H1 (cell line): ENCODE data around the gene KRTAP10-4. TPM values are rescaled to one million over a fixed set of nuclear protein-coding genes. Genes with fewer than 3 reads are reported as not detected.

ENCODE experiments used
- EGR1 ChIP-seq: IDR thresholded peaks from 2 replicates; pipeline ENCODE4 v1.6.1; 2011; ENCODE audit warnings: low read depth, low read length, borderline replicate concordance
- FOSL1 ChIP-seq: IDR thresholded peaks from 2 replicates; pipeline ENCODE4 v1.6.1; 2011; ENCODE audit warnings: mild to moderate bottlenecking, low read depth, low read length, moderate library complexity; ENCODE audit not compliant: insufficient read depth
- RAD21 ChIP-seq, 2 experiments: IDR thresholded peaks in 1 of 2; conservative IDR thresholded peaks in 1 of 2; 2 replicates each; pipeline ENCODE4 v1.6.1; 2011; ENCODE audit warnings: low read depth in 2 of 2, low read length in 2 of 2, improper control_type of control experiment in 1 of 2, inconsistent platforms in 1 of 2, mild to moderate bottlenecking in 1 of 2, moderate library complexity in 1 of 2
- RNF2 ChIP-seq: fragments of 200-900, 300-1000 bp; sonication (generic); IDR thresholded peaks from 2 replicates; pipeline ENCODE4 v1.7.1; 2016; ENCODE audit warnings: borderline replicate concordance, low read depth, mild to moderate bottlenecking, antibody characterized with exemption, low read length; ENCODE audit not compliant: poor library complexity, severe bottlenecking; ENCODE audit errors: missing control alignments
- SIN3A ChIP-seq, 2 experiments: IDR thresholded peaks in 1 of 2; conservative IDR thresholded peaks in 1 of 2; 2 replicates each; pipeline ENCODE4 v1.6.1; 2011 to 2012; ENCODE audit warnings: low read length in 2 of 2, improper control_type of control experiment in 1 of 2, low read depth in 1 of 2, mild to moderate bottlenecking in 1 of 2
- SP4 ChIP-seq: IDR thresholded peaks from 2 replicates; pipeline ENCODE4 v1.6.1; 2012; ENCODE audit warnings: low read length, inconsistent platforms
- polyA plus RNA-seq, 7 experiments: library from polyadenylated mRNA; depleted of rRNA in 3 of 7; stranded (reverse) in 5 of 7; unstranded in 2 of 7; fragments of >200 nt in 5 of 7; fragments of 200-250 nt in 2 of 7; gene quantifications; 1 replicate in 5 of 7; 2 replicates in 1 of 7; 4 replicates in 1 of 7; pipeline versions ENCODE4 v1.2.1 to v1.2.3, GENCODE V29; 2011 to 2013; ENCODE audit warnings: missing spikeins in 2 of 7, mixed read lengths in 2 of 7
- total RNA-seq: library from RNA; stranded (reverse); fragmentation: NEBNext Ultra II Directional; extraction: Animal tissue kit (Norgen Biotek cat#: 25700); gene quantifications from 2 replicates; pipeline ENCODE4 v1.2.1, GENCODE V29; 2021

Gene KRTAP10-4
- total and polyA plus RNA-seq, 2 of the 8 experiments (the other 6 are each of a cell fraction or from before 2014, with no cell fraction given), result not detected

GRCh38 chr21:44617071-44617501, 43.6 kb downstream of the KRTAP10-4 start (continued):
- TF ChIP-seq FOSL1 (no peak), SIN3A (conservative IDR thresholded peaks at IDR 0.05 in 1 of 2, IDR thresholded peaks at IDR 0.05 in 1 of 2; ENCODE audit: low read depth in 1 of 2, low read length in 2 of 2) (no peak), RNF2 (no peak), SP4 (no peak), EGR1 (no peak), RAD21 (IDR thresholded peaks at IDR 0.05 in 1 of 2, conservative IDR thresholded peaks at IDR 0.05 in 1 of 2; ENCODE audit: low read depth in 2 of 2, low read length in 2 of 2) (peak; percentile 25 to 35; a peak in 3 of 4 replicates)
